ENCODE data around the gene PDZD7.

PDZD7 gene

GRCh38 chr10:100960251-100960650 lies 70.7 kb downstream of the PDZD7 start:
- DNase-seq = no peak
